ENCODE measurements around the gene GREB1. TPM values are rescaled to one million over a fixed set of nuclear protein-coding genes. Genes with fewer than 3 reads are reported as not detected.

Gene GREB1
- not detected for polyA plus RNA-seq

- peaks cover 2% of the 10 kb centered on the region for H3K27me3 Mint-ChIP-seq
- H3K36me3 Mint-ChIP-seq: no peaks in the 10 kb centered on the region
- no peaks in the 10 kb centered on the region for H3K9me3 Mint-ChIP-seq
- peak within 1 kb of the TSS in 1 of 3 donors; percentile 31 for H3K27ac Mint-ChIP-seq
- no peaks in the 10 kb centered on the region for H3K4me1 Mint-ChIP-seq
- H3K4me3 Mint-ChIP-seq: no peak within 1 kb of the TSS
Measured at GRCh38 chr2:11533278-11534070, at the start of gene GREB1. GREB1 (plus strand) TSS chr2:11534045; CDS start chr2:11556615, 22,570 bp downstream.

DNA sequence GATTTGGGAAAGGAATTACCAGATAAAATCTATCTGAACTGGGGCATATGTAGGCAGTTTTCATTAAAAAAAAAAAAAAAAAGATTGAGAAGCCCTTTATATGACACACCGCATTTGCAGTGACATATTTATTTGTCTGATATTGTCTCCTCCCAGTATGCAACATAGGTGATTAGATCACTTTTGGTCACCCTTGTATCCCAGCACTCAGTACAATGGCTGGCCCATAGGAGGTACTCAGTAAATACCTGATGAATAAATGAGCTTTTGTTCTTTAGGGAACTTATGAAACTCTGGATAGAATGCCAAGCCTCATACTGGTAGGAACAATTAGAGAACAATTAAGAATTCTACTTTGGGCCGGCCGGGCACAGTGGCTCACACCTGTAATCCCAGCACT is 45.0 kb upstream of the GREB1 start:
- peaks cover 31% of the 10 kb centered on the region for H3K27me3 Mint-ChIP-seq
- no peak overlapping the region for H3K4me3 Mint-ChIP-seq
- peaks cover 0 to 5% (median 0%) of the 10 kb centered on the region in 3 donors for H3K4me1 Mint-ChIP-seq
- H3K36me3 Mint-ChIP-seq: no peaks in the 10 kb centered on the region
- H3K27ac Mint-ChIP-seq: no peak overlapping the region
- no peaks in the 10 kb centered on the region for H3K9me3 Mint-ChIP-seq

- Mint-ChIP-seq H3K27ac (no peak overlapping the region), H3K9me3 (no peaks in the 10 kb centered on the region), H3K4me3 (no peak overlapping the region), H3K4me1 (no peaks in the 10 kb centered on the region), H3K36me3 (peaks cover 2% of the 10 kb centered on the region), H3K27me3 (peaks cover 24% of the 10 kb centered on the region)
Measured at GRCh38 chr2:11490194-11490593, 43.7 kb upstream of the GREB1 start.

- no peaks in the 10 kb centered on the region for H3K9me3 Mint-ChIP-seq
- no peaks in the 10 kb centered on the region for H3K4me1 Mint-ChIP-seq
- no peak overlapping the region for H3K27ac Mint-ChIP-seq
- H3K27me3 Mint-ChIP-seq: peaks cover 17% of the 10 kb centered on the region
- H3K36me3 Mint-ChIP-seq: peaks cover 2% of the 10 kb centered on the region
- no peak overlapping the region for H3K4me3 Mint-ChIP-seq
Measured at GRCh38 chr2:11491348-11491933, 42.4 kb upstream of the GREB1 start.

- Mint-ChIP-seq H3K27ac (no peak overlapping the region), H3K9me3 (no peaks in the 10 kb centered on the region), H3K36me3 (peaks cover 2% of the 10 kb centered on the region), H3K27me3 (peaks cover 14% of the 10 kb centered on the region), H3K4me3 (no peak overlapping the region), H3K4me1 (no peaks in the 10 kb centered on the region)
Measured at GRCh38 chr2:11492244-11492643, 41.6 kb upstream of the GREB1 start.

GRCh38 chr2:11492720-11493119 is 41.1 kb upstream of the GREB1 start:
- H3K27ac Mint-ChIP-seq: no peak overlapping the region
- H3K4me1 Mint-ChIP-seq: no peaks in the 10 kb centered on the region

GRCh38 chr2:11493282-11493681 is 40.6 kb upstream of the GREB1 start:
- no peak overlapping the region for H3K4me3 Mint-ChIP-seq
- H3K36me3 Mint-ChIP-seq: peaks cover 2% of the 10 kb centered on the region
- no peaks in the 10 kb centered on the region for H3K9me3 Mint-ChIP-seq
- H3K27ac Mint-ChIP-seq: no peak overlapping the region
- peaks cover 8% of the 10 kb centered on the region for H3K27me3 Mint-ChIP-seq
- H3K4me1 Mint-ChIP-seq: no peaks in the 10 kb centered on the region

More at GRCh38 chr2:11492720-11493119, 41.1 kb upstream of the GREB1 start:
- Mint-ChIP-seq H3K36me3 (peaks cover 2% of the 10 kb centered on the region), H3K27me3 (peaks cover 11% of the 10 kb centered on the region), H3K4me3 (no peak overlapping the region), H3K9me3 (no peaks in the 10 kb centered on the region)

DNA sequence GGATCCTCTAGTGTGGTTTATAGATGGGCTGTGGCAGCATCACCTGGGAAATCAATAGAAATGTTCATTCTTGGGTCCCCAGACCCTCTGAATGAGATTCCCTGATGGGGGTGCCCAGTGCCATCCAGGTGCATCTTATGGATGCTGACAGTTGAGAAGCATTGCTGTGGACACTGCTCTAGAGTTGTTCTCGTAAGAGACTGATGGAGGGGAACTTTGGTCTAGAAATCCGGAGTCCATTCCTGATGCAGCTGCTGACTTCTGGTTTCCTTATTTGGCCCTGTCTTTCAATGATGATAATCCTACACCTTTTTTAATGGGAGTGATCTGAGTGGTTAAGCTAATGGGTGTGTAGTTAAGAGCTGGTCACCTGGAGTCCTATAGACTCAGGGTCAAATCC is 39.5 kb upstream of the GREB1 start:
- Mint-ChIP-seq H3K4me3 (no peak overlapping the region), H3K27me3 (peaks cover 5% of the 10 kb centered on the region), H3K36me3 (peaks cover 2% of the 10 kb centered on the region), H3K27ac (no peak overlapping the region), H3K4me1 (peaks cover 0 to 1% (median 0%) of the 10 kb centered on the region in 3 donors), H3K9me3 (no peaks in the 10 kb centered on the region)

DNA sequence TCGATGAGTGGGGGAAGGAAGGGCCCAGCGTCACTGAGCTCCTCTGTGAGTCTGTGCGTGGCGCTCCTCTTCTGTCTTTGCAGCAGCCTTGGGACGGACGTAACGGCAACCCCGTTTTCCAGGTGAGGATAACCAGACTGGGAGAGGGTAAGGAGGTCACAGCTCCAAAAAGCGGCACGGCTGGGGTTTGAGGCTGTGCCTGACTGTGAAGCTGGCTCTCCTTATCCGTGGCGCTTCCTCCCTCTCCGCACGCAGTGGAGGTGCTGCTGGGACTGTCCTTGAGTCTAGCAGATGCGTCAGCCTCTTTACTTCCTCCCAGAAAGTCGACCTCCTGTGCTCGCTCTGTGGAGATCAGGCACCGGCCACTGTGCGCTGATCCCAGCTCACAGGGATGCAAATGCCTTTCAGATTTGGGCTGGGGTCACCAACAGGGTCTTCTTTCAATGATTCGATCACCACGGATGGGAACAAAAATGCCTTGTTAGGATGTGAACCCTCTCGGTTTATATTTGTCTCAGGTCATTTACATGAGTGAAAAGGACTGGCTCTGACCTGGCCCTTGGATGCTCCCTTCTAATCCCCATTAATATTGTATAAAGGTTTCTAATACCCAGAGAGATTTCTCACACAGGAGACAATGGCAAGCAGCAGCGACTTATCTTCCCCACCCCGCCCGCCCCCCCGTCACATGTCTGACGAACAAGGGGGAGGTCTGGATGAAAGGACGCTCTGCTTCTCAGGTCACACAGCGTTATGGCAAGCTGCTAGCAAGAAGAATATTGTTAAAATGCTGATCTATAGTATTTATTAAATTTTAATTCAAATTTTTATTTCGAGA is 37.8 kb upstream of the GREB1 start:
- H3K36me3 Mint-ChIP-seq: peaks cover 2% of the 10 kb centered on the region
- H3K4me1 Mint-ChIP-seq: peaks cover 0 to 9% (median 0%) of the 10 kb centered on the region in 3 donors
- peaks cover 1% of the 10 kb centered on the region for H3K27me3 Mint-ChIP-seq
- no peak overlapping the region for H3K27ac Mint-ChIP-seq
- no peaks in the 10 kb centered on the region for H3K9me3 Mint-ChIP-seq
- no peak overlapping the region for H3K4me3 Mint-ChIP-seq

- peaks cover 0 to 11% (median 0%) of the 10 kb centered on the region in 3 donors for H3K4me1 Mint-ChIP-seq
- peaks cover 5 to 10% (median 6%) of the 10 kb centered on the region in 3 donors for H3K9me3 Mint-ChIP-seq
- H3K36me3 Mint-ChIP-seq: peaks cover 2% of the 10 kb centered on the region
- H3K27ac Mint-ChIP-seq: no peak overlapping the region
- peaks cover 15% of the 10 kb centered on the region for H3K27me3 Mint-ChIP-seq
- peak overlapping the region in 1 of 4 donors; percentile 28 for H3K4me3 Mint-ChIP-seq
Measured at GRCh38 chr2:11498543-11499034, 35.3 kb upstream of the GREB1 start.

DNA sequence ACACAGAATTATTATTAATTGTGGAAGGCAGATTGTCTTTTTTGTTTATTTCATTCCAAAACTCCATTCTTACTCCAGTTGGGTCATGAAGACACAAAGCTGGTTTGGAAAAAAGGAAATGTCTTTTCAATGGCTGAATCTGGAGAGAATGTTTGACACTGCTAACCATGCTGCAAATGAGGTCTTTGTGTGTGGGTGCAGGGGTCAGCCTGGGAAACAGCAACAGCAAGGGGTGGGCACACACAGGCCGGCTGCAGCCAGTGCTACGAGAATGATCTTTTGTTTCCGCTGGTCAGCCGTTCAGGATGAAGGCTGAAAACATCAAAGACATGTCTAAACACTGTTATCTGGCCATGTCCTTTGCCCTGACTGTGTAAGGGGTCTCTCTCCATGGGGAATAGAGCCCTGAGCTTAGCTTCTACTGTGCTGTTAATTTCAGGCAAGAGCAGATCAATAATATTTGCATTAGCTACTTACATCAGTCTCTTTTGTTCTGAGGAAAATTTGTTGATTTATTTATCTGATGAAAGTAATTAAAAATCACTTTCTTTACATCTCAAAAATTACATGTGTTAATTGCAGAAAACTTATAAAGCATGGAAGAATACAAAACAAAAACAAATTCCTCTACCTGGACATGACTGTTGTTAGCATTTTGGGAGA is 34.6 kb upstream of the GREB1 start:
- H3K27me3 Mint-ChIP-seq: peaks cover 16% of the 10 kb centered on the region
- H3K36me3 Mint-ChIP-seq: peaks cover under 1% of the 10 kb centered on the region
- no peak overlapping the region for H3K27ac Mint-ChIP-seq
- peaks cover 0 to 11% (median 0%) of the 10 kb centered on the region in 3 donors for H3K4me1 Mint-ChIP-seq
- peaks cover 5 to 14% (median 6%) of the 10 kb centered on the region in 3 donors for H3K9me3 Mint-ChIP-seq
- H3K4me3 Mint-ChIP-seq: no peak overlapping the region

- peaks cover 5 to 14% (median 6%) of the 10 kb centered on the region in 3 donors for H3K9me3 Mint-ChIP-seq
- peaks cover 20% of the 10 kb centered on the region for H3K27me3 Mint-ChIP-seq
Measured at GRCh38 chr2:11500702-11501303, 33.0 kb upstream of the GREB1 start.

GRCh38 chr2:11502740-11503292 is 31.0 kb upstream of the GREB1 start:
- Mint-ChIP-seq H3K36me3 (no peaks in the 10 kb centered on the region), H3K27me3 (peaks cover 22% of the 10 kb centered on the region), H3K4me1 (peaks cover 0 to 11% (median 0%) of the 10 kb centered on the region in 3 donors), H3K9me3 (peaks cover 5 to 14% (median 6%) of the 10 kb centered on the region in 3 donors), H3K27ac (no peak overlapping the region), H3K4me3 (no peak overlapping the region)

More at GRCh38 chr2:11500702-11501303, 33.0 kb upstream of the GREB1 start:
- no peaks in the 10 kb centered on the region for H3K36me3 Mint-ChIP-seq
- no peak overlapping the region for H3K27ac Mint-ChIP-seq
- H3K4me1 Mint-ChIP-seq: peaks cover 0 to 11% (median 0%) of the 10 kb centered on the region in 3 donors
- no peak overlapping the region for H3K4me3 Mint-ChIP-seq

Data from IgD-negative memory B cell (primary cell).